GM12878 (cell line): ENCODE results near the gene ELP6. TPM values are rescaled to one million over a fixed set of nuclear protein-coding genes. Genes with fewer than 3 reads are reported as not detected.

ENCODE experiments used
- BHLHE40 ChIP-seq, 2 experiments: fragments of 450-650 bp in 1 of 2; IDR thresholded peaks; 2 replicates each; pipeline ENCODE4 v1.6.1; 2011 to 2017; ENCODE audit warnings: low read depth in 2 of 2, borderline replicate concordance in 1 of 2, improper control_type of control experiment in 1 of 2, low read length in 1 of 2, mild to moderate bottlenecking in 1 of 2
- CBX5 ChIP-seq: sonication (generic); IDR thresholded peaks from 2 replicates; pipeline ENCODE4 v1.6.1; 2016; ENCODE audit warnings: low read depth, moderate library complexity, mild to moderate bottlenecking, inconsistent platforms
- CHD1 ChIP-seq: IDR thresholded peaks from 2 replicates; pipeline ENCODE4 v1.6.1; 2012; ENCODE audit warnings: low read depth, low read length, improper control_type of control experiment
- HCFC1 ChIP-seq: fragments of 150-350 bp; IDR thresholded peaks from 2 replicates; pipeline ENCODE4 v1.6.1; 2014; ENCODE audit warnings: low read length
- IRF4 ChIP-seq: IDR thresholded peaks from 2 replicates; pipeline ENCODE4 v1.6.1; 2011; ENCODE audit warnings: low read depth, low read length
- NFIC ChIP-seq: IDR thresholded peaks from 2 replicates; pipeline ENCODE4 v1.6.1; 2012; ENCODE audit warnings: low read depth, mild to moderate bottlenecking, inconsistent platforms, low read length, moderate library complexity
- NFYB ChIP-seq: IDR thresholded peaks from 2 replicates; pipeline ENCODE4 v1.6.1; 2011; ENCODE audit warnings: low read depth, mild to moderate bottlenecking, low read length, improper control_type of control experiment, moderate library complexity; ENCODE audit not compliant: insufficient read depth
- RB1 ChIP-seq: fragments of 450-650 bp; formaldehyde crosslinking; IDR thresholded peaks from 2 replicates; pipeline ENCODE4 v1.6.1; 2017; ENCODE audit warnings: mild to moderate bottlenecking, borderline replicate concordance
- SP1 ChIP-seq: IDR thresholded peaks from one replicate; pipeline ENCODE4 v1.6.1; 2011; ENCODE audit warnings: low read depth, low read length
- SPI1 ChIP-seq: IDR thresholded peaks from 2 replicates; pipeline ENCODE4 v1.6.1; 2011; ENCODE audit warnings: low read depth, mild to moderate bottlenecking, low read length, moderate library complexity, borderline replicate concordance; ENCODE audit not compliant: insufficient read depth
- TCF3 ChIP-seq: IDR thresholded peaks from 2 replicates; pipeline ENCODE4 v1.6.1; 2012; ENCODE audit warnings: low read depth, mild to moderate bottlenecking, low read length, borderline replicate concordance; ENCODE audit not compliant: insufficient read depth
- ZNF207 ChIP-seq: fragments of 450-650 bp; IDR thresholded peaks from 2 replicates; pipeline ENCODE4 v1.6.1; 2014; ENCODE audit warnings: antibody characterized with exemption, mild to moderate bottlenecking, borderline replicate concordance
- ZNF274 ChIP-seq: IDR thresholded peaks from one replicate; pipeline ENCODE4 v1.8.0; 2011; ENCODE audit not compliant: insufficient read length, insufficient read depth
- ZNF384 ChIP-seq: IDR thresholded peaks from 2 replicates; pipeline ENCODE4 v1.6.1; 2012; ENCODE audit warnings: low read depth, mild to moderate bottlenecking, low read length, improper control_type of control experiment, borderline replicate concordance
- ZNF622 ChIP-seq: fragments of 450-650 bp; IDR thresholded peaks from 2 replicates; pipeline ENCODE4 v1.6.1; 2017; ENCODE audit warnings: mild to moderate bottlenecking, inconsistent platforms
- ZSCAN29 ChIP-seq: fragments of 450-650 bp; IDR thresholded peaks from 2 replicates; pipeline ENCODE4 v1.6.1; 2017; ENCODE audit warnings: mild to moderate bottlenecking, moderate library complexity
- polyA plus RNA-seq, 11 experiments: library from polyadenylated mRNA; depleted of rRNA in 4 of 11; unstranded in 6 of 11; stranded (reverse) in 5 of 11; fragments of >200 nt; fragmentation: Nextera tagmentation in 4 of 11; fragmentation: Illumina TruSeq in 1 of 11; extraction: Ambion mirVana in 4 of 11; extraction: Trizol in 1 of 11; gene quantifications; 1 replicate in 1 of 11; 2 replicates in 10 of 11; pipeline versions ENCODE4 v1.2.1 to v1.2.3, GENCODE V29; 2011 to 2016; ENCODE audit warnings: inconsistent platforms in 2 of 11, missing spikeins in 2 of 11, low read depth in 1 of 11
- total RNA-seq, 4 experiments: library from RNA; depleted of rRNA in 3 of 4; stranded (reverse); fragments of >200 nt in 3 of 4; fragmentation: Illumina TruSeq in 1 of 4; extraction: Trizol in 1 of 4; gene quantifications; 2 replicates each; pipeline versions ENCODE4 v1.2.1 to v1.2.3, GENCODE V29; 2013 to 2021
- TF ChIP-seq, protein P1 (sequence below): fragments of 450-650 bp; IDR thresholded peaks from 2 replicates; pipeline ENCODE4 v1.6.1; 2017; ENCODE audit warnings: mild to moderate bottlenecking, moderate library complexity
- TF ChIP-seq, protein P2 (sequence below): IDR thresholded peaks from 2 replicates; pipeline ENCODE4 v1.6.1; 2011; ENCODE audit warnings: borderline replicate concordance, low read depth, mild to moderate bottlenecking, moderate library complexity, mixed read lengths, low read length; ENCODE audit not compliant: insufficient read depth; ENCODE audit errors: extremely low read length
- TF ChIP-seq, protein P3 (sequence below): fragments of 450-650 bp; formaldehyde crosslinking; IDR thresholded peaks from 2 replicates; pipeline ENCODE4 v1.4.0; 2022; ENCODE audit warnings: mild to moderate bottlenecking, moderate library complexity
- TF ChIP-seq, protein P4 (sequence below): IDR thresholded peaks from 2 replicates; pipeline ENCODE4 v1.6.1; 2012; ENCODE audit warnings: low read length, inconsistent platforms

The ELP6 gene
- total and polyA plus RNA-seq, 10 of the 15 experiments (the other 5 are each of a cell fraction or from before 2014, with no cell fraction given) = 39.5 to 83.3 (median 50.2) TPM

DNA sequence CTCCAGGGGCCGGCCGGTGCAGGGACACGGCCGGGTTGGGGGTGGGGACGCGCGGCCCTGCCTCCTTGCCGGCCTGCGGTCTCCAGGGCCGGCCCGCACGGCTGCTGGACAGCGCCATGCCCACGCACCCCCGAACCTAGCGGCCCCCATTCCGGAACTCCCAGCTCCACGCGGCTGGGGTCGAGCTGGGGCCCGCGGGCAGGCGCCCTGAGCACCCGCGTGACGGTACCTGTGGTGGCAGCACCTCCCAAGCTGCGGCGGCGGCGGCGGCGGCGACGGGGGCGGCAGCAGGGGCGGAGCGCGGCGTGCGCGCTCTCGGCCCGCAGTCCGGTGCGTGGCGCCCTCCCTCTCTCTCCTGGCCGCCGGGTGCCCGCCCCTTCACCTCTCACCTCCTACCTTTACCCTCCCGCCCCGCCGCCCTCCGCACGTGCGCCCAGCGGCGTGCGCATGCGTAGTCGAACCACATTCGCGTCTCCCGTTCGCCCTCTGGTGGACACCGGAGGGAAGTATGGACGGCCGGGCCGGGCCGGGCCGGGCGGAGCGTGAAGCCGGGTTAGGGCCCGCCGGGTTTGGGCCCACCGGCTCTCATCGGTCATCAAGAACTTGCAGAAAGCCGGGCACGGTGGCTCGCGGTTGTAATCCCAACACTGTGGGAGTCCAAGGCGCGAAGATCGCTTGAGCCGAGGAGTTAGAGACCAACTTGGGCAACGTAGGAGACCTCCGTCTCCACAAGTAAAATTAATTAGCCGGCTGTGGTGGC, 37.8 kb downstream of the ELP6 start, which contains the start of gene SCAP (continued):
- TF ChIP-seq, protein P1, sequence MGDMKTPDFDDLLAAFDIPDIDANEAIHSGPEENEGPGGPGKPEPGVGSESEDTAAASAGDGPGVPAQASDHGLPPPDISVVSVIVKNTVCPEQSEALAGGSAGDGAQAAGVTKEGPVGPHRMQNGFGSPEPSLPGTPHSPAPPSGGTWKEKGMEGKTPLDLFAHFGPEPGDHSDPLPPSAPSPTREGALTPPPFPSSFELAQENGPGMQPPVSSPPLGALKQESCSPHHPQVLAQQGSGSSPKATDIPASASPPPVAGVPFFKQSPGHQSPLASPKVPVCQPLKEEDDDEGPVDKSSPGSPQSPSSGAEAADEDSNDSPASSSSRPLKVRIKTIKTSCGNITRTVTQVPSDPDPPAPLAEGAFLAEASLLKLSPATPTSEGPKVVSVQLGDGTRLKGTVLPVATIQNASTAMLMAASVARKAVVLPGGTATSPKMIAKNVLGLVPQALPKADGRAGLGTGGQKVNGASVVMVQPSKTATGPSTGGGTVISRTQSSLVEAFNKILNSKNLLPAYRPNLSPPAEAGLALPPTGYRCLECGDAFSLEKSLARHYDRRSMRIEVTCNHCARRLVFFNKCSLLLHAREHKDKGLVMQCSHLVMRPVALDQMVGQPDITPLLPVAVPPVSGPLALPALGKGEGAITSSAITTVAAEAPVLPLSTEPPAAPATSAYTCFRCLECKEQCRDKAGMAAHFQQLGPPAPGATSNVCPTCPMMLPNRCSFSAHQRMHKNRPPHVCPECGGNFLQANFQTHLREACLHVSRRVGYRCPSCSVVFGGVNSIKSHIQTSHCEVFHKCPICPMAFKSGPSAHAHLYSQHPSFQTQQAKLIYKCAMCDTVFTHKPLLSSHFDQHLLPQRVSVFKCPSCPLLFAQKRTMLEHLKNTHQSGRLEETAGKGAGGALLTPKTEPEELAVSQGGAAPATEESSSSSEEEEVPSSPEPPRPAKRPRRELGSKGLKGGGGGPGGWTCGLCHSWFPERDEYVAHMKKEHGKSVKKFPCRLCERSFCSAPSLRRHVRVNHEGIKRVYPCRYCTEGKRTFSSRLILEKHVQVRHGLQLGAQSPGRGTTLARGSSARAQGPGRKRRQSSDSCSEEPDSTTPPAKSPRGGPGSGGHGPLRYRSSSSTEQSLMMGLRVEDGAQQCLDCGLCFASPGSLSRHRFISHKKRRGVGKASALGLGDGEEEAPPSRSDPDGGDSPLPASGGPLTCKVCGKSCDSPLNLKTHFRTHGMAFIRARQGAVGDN = peak; percentile 98
- TF ChIP-seq TCF3 (0 out of 2 replicates have a peak, but pooled peaks have one; percentile 44), ZNF274 (no peak), ZNF622 (no peak), RB1 (peak; percentile 70; the same call in 1 of the 2 replicates), NFIC (no peak), BHLHE40 (IDR thresholded peaks at IDR 0.05; ENCODE audit: borderline replicate concordance in 1 of 2, low read depth in 2 of 2, low read length in 1 of 2) (peak; percentile 100), HCFC1 (peak; percentile 70), CBX5 (no peak; the same call in 1 of the 2 replicates), ZNF384 (no peak), SPI1 (no peak), NFYB (0 out of 2 replicates have a peak, but pooled peaks have one; percentile 9), ZSCAN29 (peak; percentile 45; the same call in 1 of the 2 replicates), ZNF207 (peak; percentile 83), IRF4 (no peak), SP1 (no peak), CHD1 (no peak)
- TF ChIP-seq, protein P2, sequence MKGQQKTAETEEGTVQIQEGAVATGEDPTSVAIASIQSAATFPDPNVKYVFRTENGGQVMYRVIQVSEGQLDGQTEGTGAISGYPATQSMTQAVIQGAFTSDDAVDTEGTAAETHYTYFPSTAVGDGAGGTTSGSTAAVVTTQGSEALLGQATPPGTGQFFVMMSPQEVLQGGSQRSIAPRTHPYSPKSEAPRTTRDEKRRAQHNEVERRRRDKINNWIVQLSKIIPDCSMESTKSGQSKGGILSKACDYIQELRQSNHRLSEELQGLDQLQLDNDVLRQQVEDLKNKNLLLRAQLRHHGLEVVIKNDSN = peak; percentile 76
- TF ChIP-seq, protein P3, sequence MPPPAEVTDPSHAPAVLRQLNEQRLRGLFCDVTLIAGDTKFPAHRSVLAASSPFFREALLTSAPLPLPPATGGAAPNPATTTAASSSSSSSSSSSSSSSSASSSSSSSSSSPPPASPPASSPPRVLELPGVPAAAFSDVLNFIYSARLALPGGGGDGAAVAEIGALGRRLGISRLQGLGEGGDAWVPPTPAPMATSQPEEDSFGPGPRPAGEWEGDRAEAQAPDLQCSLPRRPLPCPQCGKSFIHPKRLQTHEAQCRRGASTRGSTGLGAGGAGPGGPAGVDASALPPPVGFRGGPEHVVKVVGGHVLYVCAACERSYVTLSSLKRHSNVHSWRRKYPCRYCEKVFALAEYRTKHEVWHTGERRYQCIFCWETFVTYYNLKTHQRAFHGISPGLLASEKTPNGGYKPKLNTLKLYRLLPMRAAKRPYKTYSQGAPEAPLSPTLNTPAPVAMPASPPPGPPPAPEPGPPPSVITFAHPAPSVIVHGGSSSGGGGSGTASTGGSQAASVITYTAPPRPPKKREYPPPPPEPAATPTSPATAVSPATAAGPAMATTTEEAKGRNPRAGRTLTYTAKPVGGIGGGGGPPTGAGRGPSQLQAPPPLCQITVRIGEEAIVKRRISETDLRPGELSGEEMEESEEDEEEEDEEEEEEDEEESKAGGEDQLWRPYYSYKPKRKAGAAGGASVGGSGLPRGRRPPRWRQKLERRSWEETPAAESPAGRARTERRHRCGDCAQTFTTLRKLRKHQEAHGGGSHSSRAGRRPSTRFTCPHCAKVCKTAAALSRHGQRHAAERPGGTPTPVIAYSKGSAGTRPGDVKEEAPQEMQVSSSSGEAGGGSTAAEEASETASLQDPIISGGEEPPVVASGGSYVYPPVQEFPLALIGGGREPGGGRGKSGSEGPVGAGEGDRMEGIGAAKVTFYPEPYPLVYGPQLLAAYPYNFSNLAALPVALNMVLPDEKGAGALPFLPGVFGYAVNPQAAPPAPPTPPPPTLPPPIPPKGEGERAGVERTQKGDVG = no peak
- TF ChIP-seq, protein P4, sequence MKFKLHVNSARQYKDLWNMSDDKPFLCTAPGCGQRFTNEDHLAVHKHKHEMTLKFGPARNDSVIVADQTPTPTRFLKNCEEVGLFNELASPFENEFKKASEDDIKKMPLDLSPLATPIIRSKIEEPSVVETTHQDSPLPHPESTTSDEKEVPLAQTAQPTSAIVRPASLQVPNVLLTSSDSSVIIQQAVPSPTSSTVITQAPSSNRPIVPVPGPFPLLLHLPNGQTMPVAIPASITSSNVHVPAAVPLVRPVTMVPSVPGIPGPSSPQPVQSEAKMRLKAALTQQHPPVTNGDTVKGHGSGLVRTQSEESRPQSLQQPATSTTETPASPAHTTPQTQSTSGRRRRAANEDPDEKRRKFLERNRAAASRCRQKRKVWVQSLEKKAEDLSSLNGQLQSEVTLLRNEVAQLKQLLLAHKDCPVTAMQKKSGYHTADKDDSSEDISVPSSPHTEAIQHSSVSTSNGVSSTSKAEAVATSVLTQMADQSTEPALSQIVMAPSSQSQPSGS = no peak
